NCI-H69 (cell line): Measurements from ENCODE around the gene TBC1D3B.
"Not testable (repeated sequence)": the region's sequence is repeated elsewhere in the genome, so short reads cannot be mapped to it uniquely, and the experiment has no call there.

Experiments used
- DNase-seq: peaks from one replicate; lab custom pipeline; 2025; lab: John Stamatoyannopoulos, UW

TBC1D3B gene

GRCh38 chr17:36201102-36201501 is 24.7 kb upstream of the TBC1D3B start:
- DNase-seq = not testable (repeated sequence)

- no peak for DNase-seq
Measured at GRCh38 chr17:36198831-36199465, 22.5 kb upstream of the TBC1D3B start.

GRCh38 chr17:36197387-36197703 is 20.9 kb upstream of the TBC1D3B start:
- no peak for DNase-seq

GRCh38 chr17:36196131-36196486 is 19.7 kb upstream of the TBC1D3B start:
- DNase-seq = no peak

GRCh38 chr17:36195434-36196130 is 19.1 kb upstream of the TBC1D3B start:
- no peak for DNase-seq

- DNase-seq = not testable (repeated sequence)
Measured at GRCh38 chr17:36194832-36195433, 18.5 kb upstream of the TBC1D3B start.

- not testable (repeated sequence) for DNase-seq
Measured at GRCh38 chr17:36194147-36194831, 17.9 kb upstream of the TBC1D3B start.

- DNase-seq = no peak
Measured at GRCh38 chr17:36193216-36193775, 16.9 kb upstream of the TBC1D3B start.

- not testable (repeated sequence) for DNase-seq
Measured at GRCh38 chr17:36190549-36191330, 14.3 kb upstream of the TBC1D3B start.

- DNase-seq = not testable (repeated sequence)
Measured at GRCh38 chr17:36189993-36190392, 13.6 kb upstream of the TBC1D3B start.

GRCh38 chr17:36188891-36189306 is 12.5 kb upstream of the TBC1D3B start:
- no peak for DNase-seq

GRCh38 chr17:36187943-36188665 is 11.7 kb upstream of the TBC1D3B start:
- DNase-seq = not testable (repeated sequence)

- DNase-seq = not testable (repeated sequence)
Measured at GRCh38 chr17:36186810-36187763, 10.7 kb upstream of the TBC1D3B start.

- DNase-seq = no peak
Measured at GRCh38 chr17:36185416-36185815, 9.0 kb upstream of the TBC1D3B start.

- DNase-seq = no peak
Measured at GRCh38 chr17:36184023-36184765, 7.8 kb upstream of the TBC1D3B start.

GRCh38 chr17:36183001-36183971 is 6.8 kb upstream of the TBC1D3B start:
- DNase-seq = peak; percentile 70

- DNase-seq = no peak
Measured at GRCh38 chr17:36182176-36183000, 6.0 kb upstream of the TBC1D3B start.
